CD4-positive, CD25-positive, alpha-beta regulatory T cell (primary cell): ENCODE data around the gene ITSN1. TPM values are rescaled to one million over a fixed set of nuclear protein-coding genes. Genes with fewer than 3 reads are reported as not detected.

Experiments
- ATAC-seq, 2 donors: fragments of 150-1000 bp; cut with Tn5 transposase; one replicate each; pipeline ENCODE4 v1.10.0; 2021; ENCODE audit warnings: low read depth in 2 of 2, moderate number of reproducible peaks in 2 of 2, moderate library complexity in 1 of 2
- DNase-seq, 3 donors: peaks; one replicate each; pipeline versions ENCODE4 v3.0.0 to v3.0.0-alpha.2; 2012 to 2022; ENCODE audit warnings: mixed read lengths in 1 of 3
- H3K27ac ChIP-seq: one replicate; pipeline ENCODE4 v1.7.0; 2013; ENCODE audit warnings: mild to moderate bottlenecking, low read length; ENCODE audit not compliant: insufficient read depth, poor library complexity, severe bottlenecking
- H3K27me3 ChIP-seq: one replicate; pipeline ENCODE4 v1.7.0; 2013; ENCODE audit warnings: low read length; ENCODE audit not compliant: control insufficient read depth, insufficient read depth
- H3K36me3 ChIP-seq: one replicate; pipeline ENCODE4 v1.7.0; 2013; ENCODE audit warnings: mild to moderate bottlenecking, low read length, moderate library complexity; ENCODE audit not compliant: control insufficient read depth, insufficient read depth
- H3K4me1 ChIP-seq: 2 replicates; pipeline ENCODE4 v1.7.0; 2013; ENCODE audit warnings: mild to moderate bottlenecking, low read length; ENCODE audit not compliant: insufficient read depth, control insufficient read depth, poor library complexity, severe bottlenecking
- H3K4me3 ChIP-seq: one replicate; pipeline ENCODE4 v1.7.0; 2013; ENCODE audit warnings: low read depth, mild to moderate bottlenecking, low read length, moderate library complexity
- H3K9me3 ChIP-seq, 2 experiments: 1 replicate in 1 of 2; 2 replicates in 1 of 2; pipeline ENCODE4 v1.7.0; 2013; ENCODE audit warnings: low read length in 2 of 2, mild to moderate bottlenecking in 1 of 2, moderate library complexity in 1 of 2; ENCODE audit not compliant: control insufficient read depth in 2 of 2
- H3K27ac Mint-ChIP-seq, 3 donors: one replicate each; pipeline ENCODE4 v1.8.0; 2020 to 2022; ENCODE audit warnings: mild to moderate bottlenecking in 3 of 3, mixed read lengths in 3 of 3, moderate library complexity in 2 of 3
- H3K27me3 Mint-ChIP-seq: one replicate; pipeline ENCODE4 v1.8.0; 2022; ENCODE audit warnings: mild to moderate bottlenecking, mixed read lengths
- H3K36me3 Mint-ChIP-seq: one replicate; pipeline ENCODE4 v1.8.0; 2020; ENCODE audit warnings: mixed read lengths
- H3K4me1 Mint-ChIP-seq, 4 donors: one replicate each; pipeline ENCODE4 v1.8.0; 2020 to 2022; ENCODE audit warnings: mixed read lengths in 4 of 4, mild to moderate bottlenecking in 1 of 4
- H3K4me3 Mint-ChIP-seq, 4 donors: one replicate each; pipeline ENCODE4 v1.8.0; 2020 to 2022; ENCODE audit warnings: mild to moderate bottlenecking in 4 of 4, mixed read lengths in 4 of 4, moderate library complexity in 3 of 4
- H3K9me3 Mint-ChIP-seq, 7 donors: one replicate each; pipeline ENCODE4 v1.8.0; 2020 to 2022; ENCODE audit warnings: mixed read lengths in 7 of 7, mild to moderate bottlenecking in 3 of 7, moderate library complexity in 2 of 7
- polyA plus RNA-seq, 4 donors: library from polyadenylated mRNA; unstranded; fragments of 300-500 nt; fragmentation: Illumina TruSeq; gene quantifications; one replicate each; pipeline ENCODE4 v1.2.3, GENCODE V29; 2021
- total RNA-seq: library from RNA; stranded (reverse); gene quantifications from one replicate; pipeline ENCODE4 v1.2.3, GENCODE V29; 2022

ITSN1 gene
- total and polyA plus RNA-seq, 5 donors from 2014 or later: 0.17 to 1.1 (median 0.44) TPM

DNA sequence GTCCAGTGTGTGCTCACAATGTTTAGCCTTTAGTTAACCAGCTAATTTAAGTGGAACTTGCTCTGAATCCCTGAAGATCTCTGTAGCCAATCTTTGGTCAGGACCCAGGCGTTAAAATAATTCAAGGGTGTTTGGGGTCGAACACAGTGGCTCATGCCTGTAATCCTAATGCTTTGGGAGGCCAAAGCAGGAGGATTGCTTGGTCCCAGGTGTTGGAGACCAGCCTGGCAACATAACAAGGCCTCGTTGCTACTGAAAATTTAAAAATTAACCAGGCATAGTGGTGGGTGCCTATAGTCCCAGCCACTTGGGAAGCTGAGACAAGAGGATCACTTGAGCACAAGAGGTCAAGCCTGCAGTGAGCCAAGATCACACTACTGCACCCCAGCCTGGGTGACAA lies 94.3 kb downstream of the ITSN1 start:
- Mint-ChIP-seq H3K9me3 (no peaks in the 10 kb centered on the region), H3K4me1 (no peaks in the 10 kb centered on the region), H3K4me3 (no peak overlapping the region), H3K27me3 (peaks cover 8% of the 10 kb centered on the region), H3K36me3 (no peaks in the 10 kb centered on the region), H3K27ac (no peak overlapping the region)
- Histone ChIP-seq H3K27me3 (no peaks in the 10 kb centered on the region), H3K36me3 (no peaks in the 10 kb centered on the region), H3K4me1 (no peaks in the 10 kb centered on the region), H3K4me3 (no peak overlapping the region), H3K9me3 (no peaks in the 10 kb centered on the region), H3K27ac (no peak overlapping the region)
- no peak for ATAC-seq
- DNase-seq: no peak

DNA sequence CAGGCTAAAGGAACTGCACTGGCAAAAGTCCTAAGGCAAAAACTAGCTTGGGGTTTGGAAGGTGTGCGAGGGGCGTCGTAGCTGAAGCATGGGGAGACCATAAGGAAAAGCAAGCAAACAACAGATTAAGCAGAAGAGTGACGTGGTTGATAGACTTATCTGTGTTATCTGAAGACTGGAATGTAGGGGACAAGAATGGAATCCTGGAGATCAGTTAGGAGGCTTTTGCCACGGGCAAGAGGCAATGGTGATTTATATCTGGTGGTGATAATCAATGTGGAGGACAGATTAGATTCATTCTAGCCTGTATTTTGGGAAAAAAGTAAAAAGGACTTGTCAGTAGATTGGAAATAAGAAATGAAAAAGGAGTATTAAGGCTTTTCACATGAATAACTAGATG lies 97.4 kb downstream of the ITSN1 start:
- Histone ChIP-seq H3K4me1 (no peaks in the 10 kb centered on the region), H3K36me3 (no peaks in the 10 kb centered on the region), H3K4me3 (no peak overlapping the region), H3K9me3 (no peaks in the 10 kb centered on the region), H3K27ac (no peak overlapping the region), H3K27me3 (no peaks in the 10 kb centered on the region)
- Mint-ChIP-seq H3K27me3 (peaks cover 17% of the 10 kb centered on the region), H3K9me3 (peaks cover 0 to 6% (median 0%) of the 10 kb centered on the region in 7 donors), H3K4me3 (no peak overlapping the region), H3K4me1 (no peaks in the 10 kb centered on the region), H3K27ac (no peak overlapping the region), H3K36me3 (no peaks in the 10 kb centered on the region)
- no peak for ATAC-seq
- no peak for DNase-seq

DNA sequence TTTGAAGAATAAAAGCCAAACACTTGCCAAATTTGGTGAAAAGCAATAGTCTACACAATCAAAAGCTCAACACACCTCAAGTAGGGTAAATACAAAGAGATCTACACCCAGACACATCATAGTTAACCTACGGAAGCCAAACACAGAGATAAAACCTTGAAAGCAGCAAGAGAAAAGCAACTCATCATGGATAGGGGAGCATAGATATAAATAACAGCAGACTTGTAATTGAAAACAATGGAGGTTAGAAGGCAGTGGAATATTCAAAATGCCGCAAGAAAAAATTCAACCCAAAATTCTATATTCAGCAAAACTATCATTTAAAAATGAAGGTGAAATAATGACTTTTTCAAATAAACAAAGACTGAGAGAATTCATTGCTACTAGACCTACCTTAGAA lies 105.1 kb downstream of the ITSN1 start:
- Histone ChIP-seq H3K27me3 (no peaks in the 10 kb centered on the region), H3K4me3 (no peak overlapping the region), H3K36me3 (no peaks in the 10 kb centered on the region), H3K9me3 (peaks cover 0 to 2% of the 10 kb centered on the region in 2 experiments), H3K4me1 (no peaks in the 10 kb centered on the region), H3K27ac (no peak overlapping the region)
- Mint-ChIP-seq H3K4me1 (no peaks in the 10 kb centered on the region), H3K9me3 (peaks cover 1 to 15% (median 9%) of the 10 kb centered on the region in 7 donors), H3K36me3 (no peaks in the 10 kb centered on the region), H3K27ac (no peak overlapping the region), H3K4me3 (no peak overlapping the region), H3K27me3 (peaks cover 17% of the 10 kb centered on the region)
- no peak for DNase-seq
- ATAC-seq: no peak

DNA sequence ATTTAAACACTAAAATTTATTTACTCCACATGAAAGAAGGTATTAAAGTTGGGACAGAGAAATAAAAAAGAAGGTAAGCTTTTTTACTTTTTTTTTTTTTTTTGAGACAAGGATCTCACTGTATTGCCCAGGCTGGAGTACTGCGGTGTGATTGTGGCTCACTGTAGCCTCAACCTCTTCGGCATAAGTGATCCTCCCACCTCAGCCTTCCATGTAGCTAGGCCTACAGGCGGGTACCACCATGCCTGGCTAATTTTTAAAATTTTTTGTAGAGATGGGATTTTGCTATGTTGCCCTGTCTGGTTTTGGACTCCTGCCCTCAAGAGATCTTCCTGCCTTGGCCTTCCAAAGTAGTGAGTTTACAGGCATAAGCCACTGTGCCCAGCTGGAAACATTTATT lies 106.6 kb downstream of the ITSN1 start:
- Histone ChIP-seq H3K27ac (no peak overlapping the region), H3K36me3 (no peaks in the 10 kb centered on the region), H3K27me3 (no peaks in the 10 kb centered on the region), H3K9me3 (peaks cover 0 to 2% of the 10 kb centered on the region in 2 experiments), H3K4me3 (no peak overlapping the region), H3K4me1 (no peaks in the 10 kb centered on the region)
- H3K9me3 Mint-ChIP-seq: peaks cover 1 to 15% (median 8%) of the 10 kb centered on the region in 7 donors
- H3K27me3 Mint-ChIP-seq: peaks cover 9% of the 10 kb centered on the region
- H3K36me3 Mint-ChIP-seq: no peaks in the 10 kb centered on the region
- H3K27ac Mint-ChIP-seq: no peak overlapping the region
- H3K4me1 Mint-ChIP-seq: no peaks in the 10 kb centered on the region
- H3K4me3 Mint-ChIP-seq: no peak overlapping the region
- no peak for ATAC-seq
- DNase-seq: no peak

DNA sequence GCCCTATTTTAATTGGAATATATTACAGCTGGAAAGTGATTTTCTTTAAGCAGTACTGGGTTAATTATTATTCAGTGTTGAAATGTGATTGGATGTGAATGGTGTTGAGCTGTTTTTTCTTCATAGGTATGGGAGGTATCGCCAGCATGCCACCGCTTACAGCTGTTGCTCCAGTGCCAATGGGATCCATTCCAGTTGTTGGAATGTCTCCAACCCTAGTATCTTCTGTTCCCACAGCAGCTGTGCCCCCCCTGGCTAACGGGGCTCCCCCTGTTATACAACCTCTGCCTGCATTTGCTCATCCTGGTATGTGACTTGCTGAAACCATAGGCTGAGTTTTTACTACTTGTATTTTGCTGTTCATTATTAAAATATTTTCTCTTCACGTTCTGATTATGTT lies 107.7 kb downstream of the ITSN1 start:
- Mint-ChIP-seq H3K36me3 (no peaks in the 10 kb centered on the region), H3K27ac (no peak overlapping the region), H3K4me1 (no peaks in the 10 kb centered on the region), H3K4me3 (no peak overlapping the region), H3K27me3 (peaks cover 4% of the 10 kb centered on the region), H3K9me3 (peaks cover 1 to 15% (median 3%) of the 10 kb centered on the region in 7 donors)
- Histone ChIP-seq H3K4me3 (no peak overlapping the region), H3K4me1 (no peaks in the 10 kb centered on the region), H3K27ac (no peak overlapping the region), H3K27me3 (no peaks in the 10 kb centered on the region), H3K9me3 (peaks cover 0 to 2% of the 10 kb centered on the region in 2 experiments), H3K36me3 (no peaks in the 10 kb centered on the region)
- DNase-seq (no peak), ATAC-seq (no peak)

DNA sequence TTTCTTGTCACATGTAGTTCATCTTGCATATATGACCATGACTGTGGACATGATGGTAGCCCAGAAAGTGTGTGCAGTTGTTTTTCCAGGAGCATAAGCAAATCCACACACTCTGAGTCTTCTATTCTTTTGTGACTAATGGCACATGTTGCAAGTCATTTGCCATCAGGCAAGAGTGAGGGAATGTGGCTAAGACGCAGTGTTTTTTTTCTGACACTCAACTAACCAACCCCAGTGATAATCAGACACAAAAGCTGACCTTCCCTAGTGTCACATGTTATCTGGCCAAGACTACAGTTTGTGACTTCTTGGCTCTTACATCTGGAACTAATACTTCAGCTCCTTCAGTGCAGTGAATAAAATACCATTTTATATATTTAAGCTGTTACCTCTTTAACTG lies 108.8 kb downstream of the ITSN1 start:
- ATAC-seq (no peak), DNase-seq (no peak)
- Mint-ChIP-seq H3K9me3 (peaks cover 0 to 12% (median 3%) of the 10 kb centered on the region in 7 donors), H3K27me3 (no peaks in the 10 kb centered on the region), H3K27ac (no peak overlapping the region), H3K4me3 (no peak overlapping the region), H3K36me3 (no peaks in the 10 kb centered on the region), H3K4me1 (no peaks in the 10 kb centered on the region)
- H3K4me1 ChIP-seq: no peaks in the 10 kb centered on the region
- no peaks in the 10 kb centered on the region for H3K27me3 ChIP-seq
- no peaks in the 10 kb centered on the region for H3K36me3 ChIP-seq
- H3K27ac ChIP-seq: no peak overlapping the region
- no peak overlapping the region for H3K4me3 ChIP-seq
- H3K9me3 ChIP-seq: peaks cover 0 to 2% of the 10 kb centered on the region in 2 experiments

DNA sequence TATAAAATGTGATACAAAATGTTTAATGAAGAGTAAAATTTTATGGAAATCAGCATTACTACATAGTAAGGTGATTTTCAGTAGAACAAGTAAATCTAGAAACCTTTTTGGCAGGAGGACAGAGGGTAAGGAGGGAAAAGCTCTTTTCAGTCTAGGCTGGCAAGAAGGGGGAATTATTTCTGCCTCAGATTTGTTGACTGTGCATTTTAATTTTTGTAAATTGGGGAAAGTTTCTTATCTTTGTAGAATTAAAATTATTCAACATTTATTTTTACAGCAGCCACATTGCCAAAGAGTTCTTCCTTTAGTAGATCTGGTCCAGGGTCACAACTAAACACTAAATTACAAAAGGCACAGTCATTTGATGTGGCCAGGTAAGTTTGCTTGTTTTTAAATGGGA lies 109.2 kb downstream of the ITSN1 start:
- H3K9me3 Mint-ChIP-seq: peaks cover 0 to 9% (median 3%) of the 10 kb centered on the region in 7 donors
- H3K4me1 ChIP-seq: no peaks in the 10 kb centered on the region
- ATAC-seq: no peak

DNA sequence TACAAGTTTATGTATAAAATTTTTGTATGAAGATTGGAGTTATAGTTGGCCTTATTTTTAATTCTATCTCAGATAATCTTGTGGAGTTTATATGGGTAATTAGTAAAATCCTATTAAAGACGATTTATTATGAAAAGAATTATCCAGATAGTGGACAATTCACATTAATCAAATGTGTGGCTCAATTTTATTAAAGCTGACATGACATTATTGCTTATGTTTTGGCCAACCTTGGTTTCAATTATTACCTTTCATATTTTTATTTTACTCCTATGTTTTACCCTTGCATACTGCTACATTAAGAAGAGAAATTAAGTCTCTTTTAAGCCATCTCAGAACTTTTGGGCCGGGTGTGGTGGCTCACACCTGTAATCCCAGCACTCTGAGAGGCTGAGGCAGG lies 110.0 kb downstream of the ITSN1 start:
- Mint-ChIP-seq H3K9me3 (peaks cover 0 to 6% (median 2%) of the 10 kb centered on the region in 7 donors), H3K4me3 (no peak overlapping the region), H3K36me3 (no peaks in the 10 kb centered on the region), H3K27ac (no peak overlapping the region), H3K27me3 (no peaks in the 10 kb centered on the region), H3K4me1 (no peaks in the 10 kb centered on the region)
- Histone ChIP-seq H3K4me1 (no peaks in the 10 kb centered on the region), H3K4me3 (no peak overlapping the region), H3K9me3 (peaks cover 0 to 2% of the 10 kb centered on the region in 2 experiments), H3K36me3 (no peaks in the 10 kb centered on the region), H3K27ac (no peak overlapping the region), H3K27me3 (no peaks in the 10 kb centered on the region)
- no peak for ATAC-seq
- DNase-seq: no peak

More for the DNA sequence above, 109.2 kb downstream of the ITSN1 start:
- no peaks in the 10 kb centered on the region for H3K36me3 ChIP-seq
- H3K4me3 ChIP-seq: no peak overlapping the region
- DNase-seq: no peak
- H3K4me3 Mint-ChIP-seq: no peak overlapping the region
- peaks cover 0 to 2% of the 10 kb centered on the region in 2 experiments for H3K9me3 ChIP-seq
- H3K27me3 Mint-ChIP-seq: no peaks in the 10 kb centered on the region
- no peaks in the 10 kb centered on the region for H3K36me3 Mint-ChIP-seq
- H3K27ac Mint-ChIP-seq: no peak overlapping the region
- H3K27me3 ChIP-seq: no peaks in the 10 kb centered on the region
- no peak overlapping the region for H3K27ac ChIP-seq
- no peaks in the 10 kb centered on the region for H3K4me1 Mint-ChIP-seq
